Activated T-helper 1 cell treated with anti-CD3 and anti-CD28 coated beads, Interleukin-2, amount 50 U/mL, for 16 hours (primary cell): ENCODE data around the gene CDC6.
A peak's percentile ranks its signal among the peaks of the same experiment; 100 is the strongest.

Experiments
- DNase-seq, 2 donors: peaks; one replicate each; pipeline ENCODE4 v3.0.0-alpha.2; 2020; ENCODE audit warnings: low read depth in 1 of 2, low spot score in 1 of 2

Gene CDC6

GRCh38 chr17:40287494-40288369, at the start of gene CDC6:
Gene CDC6 (plus strand): TSS chr17:40287879. CDS start chr17:40289421, 1,542 bp downstream.
- peak; percentile 96 to 97 for DNase-seq

GRCh38 chr17:40241252-40241834, 46.3 kb upstream of the CDC6 start:
- no peak for DNase-seq

GRCh38 chr17:40242774-40243173, 44.9 kb upstream of the CDC6 start:
- no peak for DNase-seq

- DNase-seq: no peak
Observed at GRCh38 chr17:40243761-40244160, 43.9 kb upstream of the CDC6 start.

GRCh38 chr17:40244255-40244654, 43.4 kb upstream of the CDC6 start:
- DNase-seq: no peak

GRCh38 chr17:40247926-40248495, 39.7 kb upstream of the CDC6 start:
- DNase-seq: no peak

GRCh38 chr17:40248507-40248906, 39.2 kb upstream of the CDC6 start:
- no peak for DNase-seq

- DNase-seq: no peak
Observed at GRCh38 chr17:40251576-40251975, 36.1 kb upstream of the CDC6 start.

- no peak for DNase-seq
Observed at GRCh38 chr17:40253565-40253964, 34.1 kb upstream of the CDC6 start.

- no peak for DNase-seq
Observed at GRCh38 chr17:40259505-40259904, 28.2 kb upstream of the CDC6 start.

GRCh38 chr17:40260528-40260927, 27.2 kb upstream of the CDC6 start:
- DNase-seq: no peak

GRCh38 chr17:40264458-40265185, 23.1 kb upstream of the CDC6 start:
- no peak for DNase-seq

GRCh38 chr17:40265337-40265736, 22.3 kb upstream of the CDC6 start:
- no peak for DNase-seq

- no peak for DNase-seq
Observed at GRCh38 chr17:40266882-40267281, 20.8 kb upstream of the CDC6 start.

GRCh38 chr17:40268141-40268712, 19.5 kb upstream of the CDC6 start:
- no peak for DNase-seq

GRCh38 chr17:40278414-40278813, 9.3 kb upstream of the CDC6 start:
- DNase-seq: no peak

- DNase-seq: no peak
Observed at GRCh38 chr17:40279402-40279801, 8.3 kb upstream of the CDC6 start.

- DNase-seq: no peak
Observed at GRCh38 chr17:40281663-40282062, 6.0 kb upstream of the CDC6 start.

- DNase-seq: no peak
Observed at GRCh38 chr17:40283662-40284061, 4.0 kb upstream of the CDC6 start.

- no peak for DNase-seq
Observed at GRCh38 chr17:40284085-40284713, 3.5 kb upstream of the CDC6 start.

- DNase-seq: no peak
Observed at GRCh38 chr17:40286473-40286872, 1.2 kb upstream of the CDC6 start.
